Inflammatory macrophage (primary cell): ENCODE results near the gene MEGF10.
A peak's percentile ranks its signal among the peaks of the same experiment; 100 is the strongest.

Experiments used
- DNase-seq, 2 donors: peaks; one replicate each; pipeline ENCODE4 v3.0.0-alpha.2; 2020 to 2022

Gene MEGF10

GRCh38 chr5:127370631-127371030 lies 80.0 kb downstream of the MEGF10 start:
- DNase-seq, result no peak

GRCh38 chr5:127373858-127374491 lies 83.4 kb downstream of the MEGF10 start:
- DNase-seq, result peak; percentile 18 to 55

- DNase-seq, result no peak
Measured at GRCh38 chr5:127375124-127375523, 84.5 kb downstream of the MEGF10 start.

GRCh38 chr5:127375544-127376091 lies 85.0 kb downstream of the MEGF10 start:
- no peak for DNase-seq

- DNase-seq, result no peak
Measured at GRCh38 chr5:127377651-127378050, 87.1 kb downstream of the MEGF10 start.

- DNase-seq, result no peak
Measured at GRCh38 chr5:127385936-127386335, 95.3 kb downstream of the MEGF10 start.

GRCh38 chr5:127386557-127386956 lies 96.0 kb downstream of the MEGF10 start:
- no peak for DNase-seq

GRCh38 chr5:127389601-127390000 lies 99.0 kb downstream of the MEGF10 start:
- peak; percentile 55 to 69 for DNase-seq

GRCh38 chr5:127392762-127393161 lies 102.2 kb downstream of the MEGF10 start:
- no peak for DNase-seq

- no peak for DNase-seq
Measured at GRCh38 chr5:127396490-127397155, 106.0 kb downstream of the MEGF10 start.

GRCh38 chr5:127398508-127398907 lies 107.9 kb downstream of the MEGF10 start:
- DNase-seq, result no peak

- DNase-seq, result no peak
Measured at GRCh38 chr5:127399068-127399467, 108.5 kb downstream of the MEGF10 start.

- DNase-seq, result no peak
Measured at GRCh38 chr5:127400539-127400938, 109.9 kb downstream of the MEGF10 start.

- no peak for DNase-seq
Measured at GRCh38 chr5:127400946-127401670, 110.5 kb downstream of the MEGF10 start.

- DNase-seq, result no peak
Measured at GRCh38 chr5:127402361-127402760, 111.8 kb downstream of the MEGF10 start.

GRCh38 chr5:127404190-127404589 lies 113.6 kb downstream of the MEGF10 start:
- no peak for DNase-seq

- no peak for DNase-seq
Measured at GRCh38 chr5:127406326-127407121, 115.9 kb downstream of the MEGF10 start.

- DNase-seq, result no peak
Measured at GRCh38 chr5:127409246-127409917, 118.8 kb downstream of the MEGF10 start.

- no peak for DNase-seq
Measured at GRCh38 chr5:127409921-127410675, 119.5 kb downstream of the MEGF10 start.

GRCh38 chr5:127410959-127411358 lies 120.4 kb downstream of the MEGF10 start:
- no peak for DNase-seq

GRCh38 chr5:127411381-127411780 lies 120.8 kb downstream of the MEGF10 start:
- no peak for DNase-seq
